ENCODE measurements around the gene C1QTNF2. TPM values are rescaled to one million over a fixed set of nuclear protein-coding genes. Genes with fewer than 3 reads are reported as not detected.

C1QTNF2 gene
- total and polyA plus RNA-seq, 2 donors (not counting 1 experiment from before 2014, with no cell fraction given), result not detected

GRCh38 chr5:160356550-160357347 lies 13.7 kb downstream of the C1QTNF2 start:
- no peaks in the 10 kb centered on the region for H3K4me1 Mint-ChIP-seq
- no peaks in the 10 kb centered on the region for H3K9me3 ChIP-seq (ENCODE audit: control extremely low read depth in 1 of 3, control insufficient read depth in 2 of 3, insufficient read depth in 1 of 3, low read length in 2 of 3)
- no peaks in the 10 kb centered on the region for H3K36me3 ChIP-seq (replicated peaks in 1 of 2; ENCODE audit: control extremely low read depth in 1 of 2, control insufficient read depth in 1 of 2, extremely low read depth in 1 of 2, insufficient read depth in 2 of 2, low read length in 1 of 2)
- 96% methylated on average over 4 of the region's 7 CpGs for WGBS (ENCODE audit: insufficient coverage)
- no peaks in the 10 kb centered on the region for H3K9me3 Mint-ChIP-seq (ENCODE audit: insufficient read depth)
- no peak overlapping the region for H3K27ac ChIP-seq (ENCODE audit: low read length in 2 of 2)
- DNase-seq (no peak), ATAC-seq (ENCODE audit: low read depth) (no peak)
- H2AFZ ChIP-seq (ENCODE audit: insufficient read depth, low read depth, low read length, poor library complexity, severe bottlenecking), result no peak overlapping the region
- H3K9ac ChIP-seq (ENCODE audit: low read length), result no peak overlapping the region
- no peak overlapping the region for H3K4me2 ChIP-seq (replicated peaks; ENCODE audit: low read depth, low read length, poor library complexity, severe bottlenecking)
- intact Hi-C loops (cut with micrococcal nuclease), result no loop called here
- ChIA-PET POLR2A (no interaction called here), CTCF (interaction anchor here (1.6 kb wide), 1 partner anchor 11 kb away, joined by 3 read pairs; no protein-coding TSS in a partner anchor)
- H3K27ac Mint-ChIP-seq, result no peak overlapping the region
- H3K79me2 ChIP-seq (ENCODE audit: control insufficient read depth, insufficient read depth, low read length), result no peaks in the 10 kb centered on the region
- no peak for TF ChIP-seq CTCF (IDR thresholded peaks at IDR 0.05)
- TF ChIP-seq EZH2 (IDR thresholded peaks at IDR 0.05; ENCODE audit: borderline replicate concordance, insufficient read depth, low read depth, low read length, poor library complexity, severe bottlenecking), result no peak
- H3K27me3 Mint-ChIP-seq, result peaks cover 15% of the 10 kb centered on the region
- H3K4me3 ChIP-seq (ENCODE audit: control extremely low read depth in 1 of 5, extremely low read depth in 1 of 5, insufficient read depth in 1 of 5, low read depth in 2 of 5, low read length in 4 of 5), result no peak overlapping the region
- H3K4me3 Mint-ChIP-seq, result no peak overlapping the region
- no peaks in the 10 kb centered on the region for H3K4me1 ChIP-seq (ENCODE audit: control insufficient read depth in 2 of 2, insufficient read depth in 2 of 2, low read length in 2 of 2)
- H4K20me1 ChIP-seq (ENCODE audit: control insufficient read depth, insufficient read depth, low read length, poor library complexity, severe bottlenecking), result no peaks in the 10 kb centered on the region
- no peaks in the 10 kb centered on the region for H3K27me3 ChIP-seq (replicated peaks in 1 of 4; ENCODE audit: control extremely low read depth in 1 of 4, control insufficient read depth in 3 of 4, insufficient read depth in 4 of 4, low read length in 3 of 4)

- no peak overlapping the region for H3K4me3 ChIP-seq (ENCODE audit: control extremely low read depth in 1 of 5, extremely low read depth in 1 of 5, insufficient read depth in 1 of 5, low read depth in 2 of 5, low read length in 4 of 5)
- H3K79me2 ChIP-seq (ENCODE audit: control insufficient read depth, insufficient read depth, low read length), result no peaks in the 10 kb centered on the region
- no peaks in the 10 kb centered on the region for H3K9me3 ChIP-seq (ENCODE audit: control extremely low read depth in 1 of 3, control insufficient read depth in 2 of 3, insufficient read depth in 1 of 3, low read length in 2 of 3)
- ChIA-PET CTCF (no interaction called here), POLR2A (no interaction called here)
- H3K4me1 Mint-ChIP-seq, result no peaks in the 10 kb centered on the region
- intact Hi-C loops (cut with micrococcal nuclease), result no loop called here
- ATAC-seq (ENCODE audit: low read depth), result no peak
- no peak for DNase-seq
- no peaks in the 10 kb centered on the region for H4K20me1 ChIP-seq (ENCODE audit: control insufficient read depth, insufficient read depth, low read length, poor library complexity, severe bottlenecking)
- H3K27me3 ChIP-seq (replicated peaks in 1 of 4; ENCODE audit: control extremely low read depth in 1 of 4, control insufficient read depth in 3 of 4, insufficient read depth in 4 of 4, low read length in 3 of 4), result no peaks in the 10 kb centered on the region
- H3K9ac ChIP-seq (ENCODE audit: low read length), result no peak overlapping the region
- 94% methylated on average over 13 of the region's 14 CpGs for WGBS (ENCODE audit: insufficient coverage)
- H3K4me2 ChIP-seq (replicated peaks; ENCODE audit: low read depth, low read length, poor library complexity, severe bottlenecking), result no peak overlapping the region
- H3K9me3 Mint-ChIP-seq (ENCODE audit: insufficient read depth), result no peaks in the 10 kb centered on the region
- no peak overlapping the region for H2AFZ ChIP-seq (ENCODE audit: insufficient read depth, low read depth, low read length, poor library complexity, severe bottlenecking)
- no peak overlapping the region for H3K27ac ChIP-seq (ENCODE audit: low read length in 2 of 2)
- H3K4me1 ChIP-seq (ENCODE audit: control insufficient read depth in 2 of 2, insufficient read depth in 2 of 2, low read length in 2 of 2), result no peaks in the 10 kb centered on the region
- no peak overlapping the region for H3K27ac Mint-ChIP-seq
- H3K4me3 Mint-ChIP-seq, result no peak overlapping the region
- peaks cover 9% of the 10 kb centered on the region for H3K27me3 Mint-ChIP-seq
- no peak for TF ChIP-seq EZH2 (IDR thresholded peaks at IDR 0.05; ENCODE audit: borderline replicate concordance, insufficient read depth, low read depth, low read length, poor library complexity, severe bottlenecking)
- TF ChIP-seq CTCF (IDR thresholded peaks at IDR 0.05), result no peak
- no peaks in the 10 kb centered on the region for H3K36me3 ChIP-seq (replicated peaks in 1 of 2; ENCODE audit: control extremely low read depth in 1 of 2, control insufficient read depth in 1 of 2, extremely low read depth in 1 of 2, insufficient read depth in 2 of 2, low read length in 1 of 2)
Measured at GRCh38 chr5:160354666-160355065, 15.8 kb downstream of the C1QTNF2 start.

Data from B cell (primary cell).